ENCODE results near the gene RNASEL.

Gene RNASEL

GRCh38 chr1:182616130-182617013 is 27.3 kb upstream of the RNASEL start (continued):
- TF ChIP-seq ZNF692 (tag by site-specific recombination; IDR thresholded peaks at IDR 0.05), result peak; percentile 98
- TF ChIP-seq ZBTB21 (tag by site-specific recombination; IDR thresholded peaks at IDR 0.05), result peak; percentile 93
- TF ChIP-seq ZNF544 (tag by site-specific recombination; IDR thresholded peaks at IDR 0.05), result no peak
- no peak; the same call in 1 of the 2 replicates for TF ChIP-seq ZNF335 (tag by site-specific recombination; conservative IDR thresholded peaks at IDR 0.05)
- TF ChIP-seq ZNF513 (tag by site-specific recombination; IDR thresholded peaks at IDR 0.05), result no peak; the same call in 1 of the 2 replicates

DNA sequence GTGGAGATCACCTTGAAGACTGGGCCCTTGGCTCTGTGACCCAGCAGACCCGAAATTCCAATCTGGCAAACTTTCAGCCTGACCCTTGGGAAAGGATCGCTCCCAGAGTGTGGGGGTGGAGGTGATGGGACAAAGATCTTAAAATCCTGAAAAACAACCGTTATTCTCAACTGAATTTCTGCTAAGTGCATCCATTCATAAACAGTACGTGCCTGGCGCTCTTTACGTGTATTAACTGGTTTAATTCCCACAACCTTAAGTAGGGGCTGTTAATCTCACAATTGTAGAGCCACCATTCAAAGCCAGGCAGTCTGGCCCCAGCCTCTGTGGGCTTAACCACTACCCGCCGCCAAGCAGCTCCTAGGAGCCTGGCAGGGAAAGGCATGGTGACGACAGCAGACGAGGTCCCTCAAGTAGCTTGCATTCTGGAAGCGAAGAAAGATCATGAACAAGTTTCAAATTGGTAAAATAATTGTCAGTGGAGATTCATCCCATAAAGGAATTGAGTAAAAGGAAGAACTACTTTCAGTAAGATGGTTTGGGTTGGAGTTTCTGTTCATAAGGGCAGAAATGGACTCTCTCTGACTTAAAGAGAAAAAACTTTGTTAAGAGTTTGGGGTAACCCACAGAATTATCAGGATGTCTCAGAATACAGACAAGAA is 26.5 kb upstream of the RNASEL start:
- H3K4me3 ChIP-seq (ENCODE audit: low read depth, low read length), result peak overlapping the region; percentile 43
- POLR2A ChIA-PET, result interaction anchor here (1.0 to 2.5 kb wide), 6 partner anchors 9 to 167 kb away, joined by 3 to 11 read pairs (median 4); partner anchors contain the start of gene RGS16
- peaks cover 34% of the 10 kb centered on the region for H3K4me1 ChIP-seq (ENCODE audit: control insufficient read depth, insufficient read depth, low read length)
- H3K9me3 ChIP-seq (ENCODE audit: control insufficient read depth, insufficient read depth, low read depth, low read length), result no peaks in the 10 kb centered on the region
- H3K27ac ChIP-seq (ENCODE audit: extremely low read depth, low read depth, low read length), result peak overlapping the region; percentile 98
- no peaks in the 10 kb centered on the region for H3K36me3 ChIP-seq (ENCODE audit: control insufficient read depth in 2 of 2, insufficient read depth in 1 of 2, low read length in 2 of 2)
- CTCF ChIA-PET, result interaction anchor here (0.6 to 6.1 kb wide), 7 partner anchors 11 to 171 kb away, joined by 3 to 41 read pairs (median 6); no protein-coding TSS in a partner anchor
- TF ChIP-seq ZFP37 (tag by site-specific recombination; IDR thresholded peaks at IDR 0.05), result 0 out of 2 replicates have a peak, but pooled peaks have one; percentile 13
- TF ChIP-seq OVOL3 (tag by site-specific recombination; IDR thresholded peaks at IDR 0.05), result peak; percentile 63; the same call in 1 of the 2 replicates
- TF ChIP-seq ZNF335 (tag by site-specific recombination; conservative IDR thresholded peaks at IDR 0.05), result peak; percentile 87
- no peak for TF ChIP-seq MEIS1 (CRISPR knock-in tag; IDR thresholded peaks at IDR 0.05; ENCODE audit: borderline replicate concordance)
- peak; percentile 76; the same call in 1 of the 2 replicates for TF ChIP-seq IKZF3 (tag by site-specific recombination; IDR thresholded peaks at IDR 0.05)
- 0 out of 2 replicates have a peak, but pooled peaks have one; percentile 30 for TF ChIP-seq ZNF558 (tag by site-specific recombination; IDR thresholded peaks at IDR 0.05)
- TF ChIP-seq PRDM6 (tag by site-specific recombination; IDR thresholded peaks at IDR 0.05), result peak; percentile 92
- no peak for TF ChIP-seq ZNF626 (tag by site-specific recombination; IDR thresholded peaks at IDR 0.05)
- peak; percentile 23; the same call in 1 of the 2 replicates for TF ChIP-seq ZNF76 (tag by site-specific recombination; IDR thresholded peaks at IDR 0.05; ENCODE audit: borderline replicate concordance, low read depth)
- TF ChIP-seq FEZF1 (tag by site-specific recombination; IDR thresholded peaks at IDR 0.05), result peak; percentile 73; the same call in 1 of the 2 replicates
- TF ChIP-seq, protein P1, sequence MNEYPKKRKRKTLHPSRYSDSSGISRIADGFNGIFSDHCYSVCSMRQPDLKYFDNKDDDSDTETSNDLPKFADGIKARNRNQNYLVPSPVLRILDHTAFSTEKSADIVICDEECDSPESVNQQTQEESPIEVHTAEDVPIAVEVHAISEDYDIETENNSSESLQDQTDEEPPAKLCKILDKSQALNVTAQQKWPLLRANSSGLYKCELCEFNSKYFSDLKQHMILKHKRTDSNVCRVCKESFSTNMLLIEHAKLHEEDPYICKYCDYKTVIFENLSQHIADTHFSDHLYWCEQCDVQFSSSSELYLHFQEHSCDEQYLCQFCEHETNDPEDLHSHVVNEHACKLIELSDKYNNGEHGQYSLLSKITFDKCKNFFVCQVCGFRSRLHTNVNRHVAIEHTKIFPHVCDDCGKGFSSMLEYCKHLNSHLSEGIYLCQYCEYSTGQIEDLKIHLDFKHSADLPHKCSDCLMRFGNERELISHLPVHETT (tag by site-specific recombination; IDR thresholded peaks at IDR 0.05), result peak; percentile 40; the same call in 1 of the 2 replicates
- no peak for TF ChIP-seq YY2 (tag by site-specific recombination; IDR thresholded peaks at IDR 0.05)
- TF ChIP-seq, protein P2, sequence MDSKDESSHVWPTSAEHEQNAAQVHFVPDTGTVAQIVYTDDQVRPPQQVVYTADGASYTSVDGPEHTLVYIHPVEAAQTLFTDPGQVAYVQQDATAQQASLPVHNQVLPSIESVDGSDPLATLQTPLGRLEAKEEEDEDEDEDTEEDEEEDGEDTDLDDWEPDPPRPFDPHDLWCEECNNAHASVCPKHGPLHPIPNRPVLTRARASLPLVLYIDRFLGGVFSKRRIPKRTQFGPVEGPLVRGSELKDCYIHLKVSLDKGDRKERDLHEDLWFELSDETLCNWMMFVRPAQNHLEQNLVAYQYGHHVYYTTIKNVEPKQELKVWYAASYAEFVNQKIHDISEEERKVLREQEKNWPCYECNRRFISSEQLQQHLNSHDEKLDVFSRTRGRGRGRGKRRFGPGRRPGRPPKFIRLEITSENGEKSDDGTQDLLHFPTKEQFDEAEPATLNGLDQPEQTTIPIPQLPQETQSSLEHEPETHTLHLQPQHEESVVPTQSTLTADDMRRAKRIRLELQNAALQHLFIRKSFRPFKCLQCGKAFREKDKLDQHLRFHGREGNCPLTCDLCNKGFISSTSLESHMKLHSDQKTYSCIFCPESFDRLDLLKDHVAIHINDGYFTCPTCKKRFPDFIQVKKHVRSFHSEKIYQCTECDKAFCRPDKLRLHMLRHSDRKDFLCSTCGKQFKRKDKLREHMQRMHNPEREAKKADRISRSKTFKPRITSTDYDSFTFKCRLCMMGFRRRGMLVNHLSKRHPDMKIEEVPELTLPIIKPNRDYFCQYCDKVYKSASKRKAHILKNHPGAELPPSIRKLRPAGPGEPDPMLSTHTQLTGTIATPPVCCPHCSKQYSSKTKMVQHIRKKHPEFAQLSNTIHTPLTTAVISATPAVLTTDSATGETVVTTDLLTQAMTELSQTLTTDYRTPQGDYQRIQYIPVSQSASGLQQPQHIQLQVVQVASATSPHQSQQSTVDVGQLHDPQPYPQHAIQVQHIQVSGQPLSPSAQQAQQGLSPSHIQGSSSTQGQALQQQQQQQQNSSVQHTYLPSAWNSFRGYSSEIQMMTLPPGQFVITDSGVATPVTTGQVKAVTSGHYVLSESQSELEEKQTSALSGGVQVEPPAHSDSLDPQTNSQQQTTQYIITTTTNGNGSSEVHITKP (tag by site-specific recombination; IDR thresholded peaks at IDR 0.05), result peak; percentile 72
- peak; percentile 9; the same call in 1 of the 2 replicates for TF ChIP-seq ZBTB44 (tag by site-specific recombination; IDR thresholded peaks at IDR 0.05)
- TF ChIP-seq ZNF16 (tag by site-specific recombination; IDR thresholded peaks at IDR 0.05; ENCODE audit: low read depth), result no peak
- TF ChIP-seq GLIS2 (tag by site-specific recombination; IDR thresholded peaks at IDR 0.05), result no peak
- TF ChIP-seq ZFHX2 (tag by site-specific recombination; conservative IDR thresholded peaks at IDR 0.05), result peak; percentile 40; the same call in 1 of the 2 replicates

Measured in HEK293 (cell line).